Stimulated activated CD4-positive, alpha-beta T cell treated with anti-CD3 and anti-CD28 coated beads, Interleukin-4, amount 100 ng/mL, for 24 hours (primary cell): Measurements from ENCODE around the gene PFKL.
"Not testable (repeated sequence)": the region's sequence is repeated elsewhere in the genome, so short reads cannot be mapped to it uniquely, and the experiment has no call there.

Experiments
- DNase-seq: peaks from one replicate; pipeline ENCODE4 v3.0.0-alpha.2; 2020

The PFKL gene

DNA sequence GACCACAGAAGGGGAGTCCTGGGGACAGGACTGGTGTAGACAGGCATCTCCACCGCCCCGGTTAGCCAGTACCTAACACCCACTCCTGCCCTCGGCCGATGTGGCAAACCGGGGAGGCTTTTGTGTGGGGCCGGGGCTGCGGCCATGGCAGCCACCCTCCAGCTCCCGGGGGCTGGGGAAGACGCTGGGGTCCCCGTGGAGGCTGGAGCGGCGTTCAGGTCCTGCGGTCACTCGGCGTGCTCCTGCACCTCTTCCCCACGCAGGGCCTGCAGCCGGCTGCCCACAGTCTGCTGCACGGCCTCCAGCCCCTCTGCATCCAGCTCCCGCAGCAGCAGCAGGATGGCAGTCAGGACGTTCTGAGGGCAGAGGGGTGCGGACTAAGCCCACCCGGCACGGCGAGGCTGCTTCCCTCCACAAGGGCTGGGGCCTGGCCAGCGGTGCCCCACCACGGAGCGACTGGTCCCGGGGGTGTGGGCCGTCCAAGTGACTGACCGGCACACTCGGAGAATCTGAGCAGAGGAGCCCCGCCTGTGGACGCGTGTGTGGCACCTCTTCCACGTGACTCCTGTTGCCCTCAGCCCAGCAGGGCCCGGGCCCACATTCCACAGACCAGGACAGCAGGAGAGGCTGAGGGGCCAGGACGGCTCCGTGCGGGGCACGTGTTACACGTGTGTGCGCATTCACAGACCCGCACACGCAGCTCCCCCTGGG, 30.3 kb downstream of the PFKL start:
- no peak for DNase-seq

DNA sequence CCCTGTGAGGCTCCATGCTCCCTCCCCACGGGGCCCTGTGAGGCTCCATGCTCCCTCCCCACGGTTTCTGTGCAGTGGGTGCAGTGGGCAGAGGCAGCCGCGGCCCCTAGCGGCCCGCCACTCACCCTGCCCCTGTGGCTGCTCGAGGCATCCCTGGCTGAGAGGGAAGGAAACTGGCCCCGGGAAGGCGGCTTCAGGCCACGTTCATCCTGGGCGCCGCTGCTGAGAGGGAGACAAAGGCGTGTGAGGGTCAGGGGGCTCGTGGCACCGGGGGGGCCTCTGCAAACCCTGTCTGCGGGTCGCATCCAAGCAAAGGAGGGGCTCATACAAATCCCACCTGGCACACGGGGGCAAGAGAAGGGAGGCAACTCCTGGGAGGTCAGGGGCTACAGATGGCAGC, 30.8 kb downstream of the PFKL start:
- no peak for DNase-seq

GRCh38 chr21:44331209-44331608, 31.4 kb downstream of the PFKL start:
- DNase-seq = no peak

DNA sequence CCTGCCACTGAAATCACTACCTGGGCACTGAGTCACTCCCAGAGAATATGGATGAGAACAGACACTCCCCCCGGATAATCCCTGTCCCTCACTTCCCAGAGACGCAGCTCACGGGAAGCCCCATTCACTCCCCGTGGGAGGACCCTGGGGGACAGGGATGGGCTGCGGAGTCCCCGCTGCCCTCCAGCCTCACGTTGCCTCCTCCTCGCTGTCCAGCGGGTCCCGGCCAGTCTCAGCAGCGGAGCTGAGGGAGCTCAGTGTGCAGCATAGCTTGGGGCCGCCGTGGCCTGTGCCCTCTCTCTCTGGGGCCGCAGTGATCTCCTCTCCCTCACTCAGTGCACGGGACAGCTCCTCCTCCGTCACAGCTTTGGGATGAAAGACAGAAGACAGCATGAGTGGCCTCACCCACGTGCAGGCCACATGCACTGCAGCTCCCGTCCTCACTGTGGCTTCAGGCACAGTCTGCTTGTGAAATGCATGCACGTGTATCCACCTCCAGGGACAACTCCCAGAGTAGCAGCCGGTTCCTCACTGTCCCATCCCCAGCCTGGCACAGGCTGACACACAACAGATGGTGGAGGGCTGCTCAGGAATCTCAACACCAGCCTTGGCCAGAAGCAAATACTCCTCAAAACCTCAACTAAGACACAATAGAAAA, 31.9 kb downstream of the PFKL start:
- DNase-seq = no peak

DNA sequence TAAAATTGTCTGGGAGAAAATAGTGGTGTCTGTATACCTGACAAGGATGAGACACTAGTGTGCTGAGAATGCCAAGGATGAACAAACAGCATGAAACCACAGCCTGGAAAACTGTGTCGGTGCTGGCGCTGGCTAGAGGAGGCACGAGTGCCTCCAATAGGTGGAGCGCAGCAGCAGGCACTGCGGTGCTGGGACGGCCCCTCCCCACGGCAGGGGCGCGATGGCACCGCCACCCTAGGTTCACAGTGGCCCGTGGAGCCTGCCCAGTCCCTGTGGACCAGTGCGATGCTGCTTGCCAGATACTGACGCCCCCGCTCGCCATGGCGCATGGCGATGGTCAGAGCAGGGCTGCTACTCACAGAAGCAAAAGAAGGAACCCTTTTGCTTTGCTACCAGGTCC, 32.5 kb downstream of the PFKL start:
- no peak for DNase-seq

- DNase-seq = no peak
Observed at GRCh38 chr21:44332965-44333364, 33.1 kb downstream of the PFKL start.

- DNase-seq = no peak
Observed at GRCh38 chr21:44333509-44334328, 33.9 kb downstream of the PFKL start.

DNA sequence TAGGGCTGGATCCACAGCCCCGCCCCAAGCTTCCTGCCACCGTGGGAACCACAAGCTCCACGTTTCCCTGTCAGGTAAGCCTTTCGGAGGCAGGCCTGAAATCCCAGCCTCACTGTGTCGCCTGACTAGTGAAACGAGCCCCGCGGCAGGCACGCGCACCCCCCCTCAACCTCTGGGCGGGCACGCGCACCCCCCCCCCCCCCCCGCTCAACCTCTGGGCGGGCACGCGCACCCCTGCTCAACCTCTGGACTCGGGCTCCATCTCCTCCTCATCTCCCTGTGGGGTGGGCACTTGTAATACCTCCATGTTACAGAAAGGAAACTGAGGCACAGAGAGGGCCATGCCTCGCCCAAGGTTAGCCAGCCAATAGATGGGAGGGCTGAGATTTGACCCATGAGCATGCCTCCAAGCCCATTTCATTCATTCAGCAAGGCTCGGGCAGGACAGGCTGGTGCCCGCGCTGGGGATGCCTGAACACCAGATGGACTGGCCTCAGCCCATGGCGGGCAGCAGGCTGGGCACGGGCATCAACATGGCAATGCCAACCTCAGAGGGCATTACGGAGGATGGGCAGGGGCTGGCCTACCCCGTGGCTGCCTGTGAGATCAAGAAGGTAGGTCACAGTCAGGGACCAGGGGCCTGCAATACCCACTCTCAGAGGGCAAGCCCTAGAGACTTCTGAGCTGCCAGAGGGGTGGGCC, 34.6 kb downstream of the PFKL start:
- no peak for DNase-seq

GRCh38 chr21:44335266-44336059, 35.6 kb downstream of the PFKL start:
- DNase-seq = no peak

GRCh38 chr21:44337449-44337848, 37.6 kb downstream of the PFKL start:
- no peak for DNase-seq

DNA sequence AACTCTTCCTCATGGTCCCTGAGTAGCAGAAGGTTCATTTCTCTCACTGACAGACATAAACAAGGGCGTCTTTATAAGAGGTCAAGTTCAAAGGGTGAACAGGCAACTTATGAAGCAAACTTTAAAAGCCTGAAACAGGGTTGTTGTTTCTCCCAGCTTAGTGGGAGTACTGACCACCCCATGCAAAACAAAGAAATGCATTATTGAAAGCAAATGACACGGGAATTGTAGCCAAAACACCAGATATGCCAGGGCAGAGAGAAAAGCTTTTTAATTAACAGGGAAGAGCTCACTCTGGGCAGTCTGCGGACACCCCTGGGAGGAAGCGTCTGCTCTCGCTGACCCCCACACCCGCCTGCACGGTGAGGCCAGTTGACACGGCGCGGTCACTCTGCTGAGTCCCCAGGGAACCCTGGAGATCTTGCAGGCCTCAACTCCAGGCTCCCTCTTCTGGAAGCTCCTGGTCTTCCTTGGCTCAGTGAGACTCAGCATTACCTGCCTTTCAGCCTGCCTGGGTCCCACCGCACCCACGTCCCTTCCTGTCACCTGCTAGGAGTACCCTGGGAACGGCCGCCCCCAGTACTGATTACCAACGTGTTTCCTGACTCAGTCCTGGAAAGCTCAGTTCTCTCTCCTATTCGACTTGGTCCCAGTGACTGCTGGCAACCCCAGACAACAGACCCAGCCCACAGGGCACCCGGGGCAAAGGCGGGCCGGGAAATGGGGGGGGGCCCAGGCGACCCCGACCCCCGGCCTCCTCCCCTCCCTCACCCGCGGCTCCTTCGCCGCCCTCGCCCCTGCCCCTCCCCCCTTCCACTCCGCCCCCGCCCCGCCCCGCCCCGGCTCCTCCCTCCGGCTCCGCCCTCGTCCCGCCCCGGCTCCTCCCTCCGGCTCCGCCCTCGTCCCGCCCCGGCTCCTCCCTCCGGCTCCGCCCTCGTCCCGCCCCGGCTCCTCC, 38.4 kb downstream of the PFKL start:
- DNase-seq = peak; percentile 42

- peak; percentile 94 for DNase-seq
Observed at GRCh38 chr21:44338971-44339910, 39.4 kb downstream of the PFKL start, which contains the start of gene CFAP410. Gene CFAP410 (minus strand): TSS chr21:44339390. CDS start chr21:44339194, 196 bp downstream.

GRCh38 chr21:44341726-44342458, 42.0 kb downstream of the PFKL start:
- DNase-seq = not testable (repeated sequence)

DNA sequence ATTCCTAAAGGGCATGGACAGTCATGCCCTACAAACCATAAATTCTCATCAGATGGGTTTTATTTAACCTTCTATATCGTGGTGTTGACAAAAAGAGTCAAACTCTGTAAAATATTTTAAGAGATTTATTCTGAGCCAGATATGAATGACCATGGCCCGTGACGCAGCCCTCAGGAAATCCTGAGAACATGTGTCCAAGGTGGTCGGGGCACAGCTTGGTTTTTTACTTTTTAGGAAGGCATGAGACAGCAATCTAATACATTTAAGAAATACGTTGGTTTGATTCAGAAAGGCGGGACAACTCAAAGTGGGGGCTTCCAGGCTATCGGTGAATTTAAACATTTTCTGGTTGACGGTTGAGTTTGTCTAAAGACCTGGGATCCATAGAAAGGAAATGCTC, 43.1 kb downstream of the PFKL start:
- not testable (repeated sequence) for DNase-seq

- DNase-seq = no peak
Observed at GRCh38 chr21:44344541-44345183, 44.8 kb downstream of the PFKL start.

GRCh38 chr21:44345495-44345894, 45.6 kb downstream of the PFKL start:
- no peak for DNase-seq

- no peak for DNase-seq
Observed at GRCh38 chr21:44347911-44348451, 48.1 kb downstream of the PFKL start.

DNA sequence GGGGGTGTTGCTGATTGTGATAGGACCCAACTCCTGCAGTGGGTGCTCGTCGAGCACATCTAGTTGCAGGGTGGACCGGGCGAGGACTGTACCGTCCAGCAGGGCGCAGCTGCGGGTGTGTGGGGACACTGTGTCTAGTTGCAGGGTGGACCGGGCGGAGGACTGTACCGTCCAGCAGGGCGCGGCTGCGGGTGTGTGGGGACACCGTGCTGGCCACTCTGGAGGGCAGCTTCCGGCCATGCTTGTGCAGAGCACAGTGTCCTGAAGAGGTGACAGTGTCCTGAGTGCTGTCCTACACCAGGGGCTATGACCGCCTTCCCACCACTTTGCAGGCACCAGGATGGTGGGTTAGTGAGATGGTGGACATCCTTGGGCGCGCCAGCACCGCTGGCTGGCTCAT, 49.0 kb downstream of the PFKL start:
- DNase-seq = no peak
